Endothelial cell (in vitro differentiated cells): ENCODE results near the gene EPHA2. TPM values are rescaled to one million over a fixed set of nuclear protein-coding genes. Genes with fewer than 3 reads are reported as not detected.

Experiments
- DNase-seq: peaks from one replicate; pipeline ENCODE4 v3.0.0; 2021; ENCODE audit warnings: low spot score
- H3K27ac Mint-ChIP-seq: one replicate; pipeline ENCODE4 v1.8.0; 2021; ENCODE audit warnings: mixed read lengths, inconsistent platforms; ENCODE audit not compliant: unreplicated experiment
- H3K27me3 Mint-ChIP-seq: one replicate; pipeline ENCODE4 v1.8.0; 2021; ENCODE audit warnings: mild to moderate bottlenecking, moderate library complexity, mixed read lengths, inconsistent platforms; ENCODE audit not compliant: unreplicated experiment
- H3K36me3 Mint-ChIP-seq: one replicate; pipeline ENCODE4 v1.8.0; 2021; ENCODE audit warnings: mild to moderate bottlenecking, low read depth, mixed read lengths, inconsistent platforms; ENCODE audit not compliant: unreplicated experiment
- H3K4me1 Mint-ChIP-seq: one replicate; pipeline ENCODE4 v1.8.0; 2021; ENCODE audit warnings: mild to moderate bottlenecking, mixed read lengths, inconsistent platforms; ENCODE audit not compliant: unreplicated experiment
- H3K4me3 Mint-ChIP-seq: one replicate; pipeline ENCODE4 v1.8.0; 2021; ENCODE audit warnings: mild to moderate bottlenecking, mixed read lengths, inconsistent platforms; ENCODE audit not compliant: unreplicated experiment
- H3K9me3 Mint-ChIP-seq: one replicate; pipeline ENCODE4 v1.8.0; 2021; ENCODE audit warnings: mixed read lengths, inconsistent platforms; ENCODE audit not compliant: unreplicated experiment
- CTCF ChIP-seq: fragments of 200-600 bp; sonication (generic); IDR thresholded peaks from one replicate; pipeline ENCODE4 v1.5.0; 2021; ENCODE audit warnings: antibody characterized with exemption; ENCODE audit not compliant: unreplicated experiment
- total RNA-seq: library from RNA; stranded (reverse); fragmentation: NEBNext Ultra II Directional; extraction: Animal tissue kit (Norgen Biotek cat#: 25700); gene quantifications from one replicate; pipeline ENCODE4 v1.2.1, GENCODE V29; 2021; ENCODE audit not compliant: unreplicated experiment

Gene EPHA2
- total RNA-seq, 1 donor from 2014 or later: 109 TPM

DNA sequence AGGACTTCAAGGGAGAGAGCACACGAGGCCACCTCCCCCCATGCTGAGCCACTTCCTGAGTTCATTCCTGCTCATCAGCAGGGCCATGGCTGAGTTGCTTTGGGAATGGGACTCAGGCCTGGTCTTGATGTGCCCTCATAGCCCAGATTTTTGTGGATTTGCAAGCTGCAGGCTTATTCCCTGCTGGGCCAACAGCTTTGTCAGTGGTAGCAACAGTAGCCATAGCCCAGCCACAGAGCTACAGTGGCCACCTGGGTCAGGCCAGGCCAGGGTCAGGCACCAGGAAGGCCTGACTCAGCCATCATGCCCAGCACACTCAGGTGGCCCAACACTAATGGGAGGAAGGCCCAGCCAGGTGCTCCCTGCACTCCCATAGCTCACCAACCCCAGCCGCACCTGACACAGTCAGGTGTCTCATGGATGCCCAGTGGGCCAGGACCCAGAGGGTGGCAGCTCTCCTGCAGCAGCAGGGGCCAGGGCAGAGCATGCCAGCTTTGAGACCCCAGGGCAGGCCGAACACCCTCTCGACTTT is 33.5 kb downstream of the EPHA2 start:
- H3K36me3 Mint-ChIP-seq: peaks cover 34% of the 10 kb centered on the region
- peak overlapping the region; percentile 63 for H3K4me3 Mint-ChIP-seq
- peaks cover 14% of the 10 kb centered on the region for H3K4me1 Mint-ChIP-seq
- TF ChIP-seq CTCF: no peak
- peak overlapping the region; percentile 49 for H3K27ac Mint-ChIP-seq
- DNase-seq: no peak
- peaks cover 17% of the 10 kb centered on the region for H3K27me3 Mint-ChIP-seq
- H3K9me3 Mint-ChIP-seq: no peaks in the 10 kb centered on the region

DNA sequence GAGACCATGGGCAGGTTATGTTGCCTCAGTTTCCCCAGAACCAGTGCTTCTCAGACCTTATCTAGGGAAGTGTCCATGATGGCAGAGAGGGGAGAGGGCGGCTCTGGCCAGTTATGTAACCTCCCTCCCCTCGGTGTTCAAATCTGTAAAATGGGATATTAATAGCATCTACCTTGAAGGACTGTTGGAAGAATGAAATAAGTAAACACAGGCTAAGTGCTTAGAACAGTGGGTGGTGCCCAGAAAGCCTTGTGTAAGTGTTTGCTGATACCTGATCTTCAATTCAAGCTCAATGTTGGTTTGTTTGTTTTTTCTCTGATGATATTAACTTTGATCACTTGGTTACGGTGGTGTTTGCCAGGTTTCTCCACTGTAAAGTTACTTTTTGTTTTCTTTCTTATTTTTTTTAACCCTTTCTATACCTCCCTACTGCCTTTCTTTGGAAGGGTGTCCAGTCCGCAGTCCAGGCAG is 34.9 kb downstream of the EPHA2 start:
- H3K27ac Mint-ChIP-seq: peak overlapping the region; percentile 57

GRCh38 chr1:16120407-16120806 is 35.5 kb downstream of the EPHA2 start:
- H3K4me1 Mint-ChIP-seq: peaks cover 21% of the 10 kb centered on the region
- H3K27ac Mint-ChIP-seq: no peak overlapping the region
- H3K36me3 Mint-ChIP-seq: peaks cover 25% of the 10 kb centered on the region
- no peak for DNase-seq
- no peaks in the 10 kb centered on the region for H3K9me3 Mint-ChIP-seq
- no peak overlapping the region for H3K4me3 Mint-ChIP-seq
- TF ChIP-seq CTCF: no peak
- H3K27me3 Mint-ChIP-seq: peaks cover 18% of the 10 kb centered on the region

More for the DNA sequence above, 34.9 kb downstream of the EPHA2 start:
- Mint-ChIP-seq H3K27me3 (peaks cover 18% of the 10 kb centered on the region), H3K4me3 (no peak overlapping the region), H3K9me3 (no peaks in the 10 kb centered on the region), H3K36me3 (peaks cover 31% of the 10 kb centered on the region), H3K4me1 (peaks cover 21% of the 10 kb centered on the region)
- DNase-seq: no peak
- no peak for TF ChIP-seq CTCF

GRCh38 chr1:16119926-16120325 is 35.9 kb downstream of the EPHA2 start:
- H3K36me3 Mint-ChIP-seq: peaks cover 24% of the 10 kb centered on the region
- peaks cover 21% of the 10 kb centered on the region for H3K4me1 Mint-ChIP-seq
- H3K27me3 Mint-ChIP-seq: peaks cover 18% of the 10 kb centered on the region
- no peak overlapping the region for H3K27ac Mint-ChIP-seq
- no peak for TF ChIP-seq CTCF
- no peak overlapping the region for H3K4me3 Mint-ChIP-seq
- no peaks in the 10 kb centered on the region for H3K9me3 Mint-ChIP-seq
- no peak for DNase-seq

DNA sequence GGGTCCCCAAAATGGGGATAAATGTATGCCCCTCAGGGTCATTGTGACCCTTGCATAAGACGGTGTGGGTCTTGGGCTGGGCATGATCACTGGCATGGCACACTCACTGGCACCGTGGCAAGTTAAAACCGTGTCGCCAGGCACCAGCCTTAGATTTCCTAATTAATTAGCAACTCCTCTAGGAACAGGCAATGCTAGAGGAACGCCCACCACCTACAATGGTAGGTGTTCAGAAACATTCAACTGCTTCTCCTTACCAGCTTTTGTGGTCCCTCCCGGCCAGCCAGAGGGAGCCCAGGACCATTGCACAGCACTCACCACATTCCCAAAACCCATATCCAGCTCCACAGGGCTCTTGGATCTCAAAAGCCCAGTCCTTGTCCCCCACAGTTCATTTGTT is 36.4 kb downstream of the EPHA2 start:
- Mint-ChIP-seq H3K9me3 (no peaks in the 10 kb centered on the region), H3K27me3 (peaks cover 17% of the 10 kb centered on the region), H3K4me3 (no peak overlapping the region), H3K36me3 (peaks cover 19% of the 10 kb centered on the region), H3K27ac (no peak overlapping the region), H3K4me1 (peaks cover 21% of the 10 kb centered on the region)
- TF ChIP-seq CTCF: no peak
- DNase-seq: no peak
